GM12872 (cell line): ENCODE measurements around the gene LMCD1.

ENCODE experiments used
- CTCF ChIP-seq: IDR thresholded peaks from 3 replicates; pipeline ENCODE4 v1.5.1; 2011; ENCODE audit warnings: low read depth, mild to moderate bottlenecking, low read length, moderate library complexity; ENCODE audit not compliant: insufficient read depth

Gene LMCD1

GRCh38 chr3:8458711-8459110, 42.9 kb upstream of the LMCD1 start:
- no peak for TF ChIP-seq CTCF

GRCh38 chr3:8460050-8460708, 41.4 kb upstream of the LMCD1 start:
- no peak for TF ChIP-seq CTCF

GRCh38 chr3:8460815-8461456, 40.7 kb upstream of the LMCD1 start:
- TF ChIP-seq CTCF: no peak

- no peak for TF ChIP-seq CTCF
Measured at GRCh38 chr3:8464668-8465067, 37.0 kb upstream of the LMCD1 start.

- no peak for TF ChIP-seq CTCF
Measured at GRCh38 chr3:8466526-8466925, 35.1 kb upstream of the LMCD1 start.

- TF ChIP-seq CTCF: no peak
Measured at GRCh38 chr3:8470801-8471200, 30.8 kb upstream of the LMCD1 start.

- no peak for TF ChIP-seq CTCF
Measured at GRCh38 chr3:8472549-8472948, 29.1 kb upstream of the LMCD1 start.
